Measurements from ENCODE around the gene ARMC6. TPM values are rescaled to one million over a fixed set of nuclear protein-coding genes. Genes with fewer than 3 reads are reported as not detected.

Gene ARMC6
- total RNA-seq, 6 experiments from 2014 or later = 30.2 to 41.7 (median 32.5) TPM

GRCh38 chr19:19039901-19040300, 6.5 kb downstream of the ARMC6 start:
- Mint-ChIP-seq H3K36me3 (ENCODE audit: low read depth) (peaks cover 33% of the 10 kb centered on the region; the same call in 1 of the 2 replicates), H3K9me3 (no peaks in the 10 kb centered on the region)
- TF ChIP-seq CTCF (IDR thresholded peaks at IDR 0.05) = no peak

GRCh38 chr19:19040417-19040816, 7.0 kb downstream of the ARMC6 start:
- Mint-ChIP-seq H3K4me1 (ENCODE audit: low read depth) (peaks cover 18% of the 10 kb centered on the region), H3K4me3 (no peak overlapping the region), H3K36me3 (ENCODE audit: low read depth) (peaks cover 33% of the 10 kb centered on the region; the same call in 1 of the 2 replicates), H3K27ac (peak overlapping the region; percentile 47), H3K27me3 (ENCODE audit: insufficient read depth) (no peaks in the 10 kb centered on the region), H3K9me3 (no peaks in the 10 kb centered on the region)
- peak; percentile 55 for DNase-seq
- TF ChIP-seq CTCF (IDR thresholded peaks at IDR 0.05) = no peak

More at GRCh38 chr19:19039901-19040300, 6.5 kb downstream of the ARMC6 start:
- DNase-seq = no peak
- Mint-ChIP-seq H3K4me3 (no peak overlapping the region), H3K27ac (no peak overlapping the region), H3K27me3 (ENCODE audit: insufficient read depth) (no peaks in the 10 kb centered on the region), H3K4me1 (ENCODE audit: low read depth) (peaks cover 21% of the 10 kb centered on the region)

- no peaks in the 10 kb centered on the region for H3K27me3 Mint-ChIP-seq (ENCODE audit: insufficient read depth)
- peaks cover 23% of the 10 kb centered on the region for H3K36me3 Mint-ChIP-seq (ENCODE audit: low read depth)
- no peak for TF ChIP-seq CTCF (IDR thresholded peaks at IDR 0.05)
- no peak for DNase-seq
- no peak overlapping the region for H3K4me3 Mint-ChIP-seq
- no peaks in the 10 kb centered on the region for H3K9me3 Mint-ChIP-seq
- H3K27ac Mint-ChIP-seq = no peak overlapping the region
- peaks cover 13% of the 10 kb centered on the region for H3K4me1 Mint-ChIP-seq (ENCODE audit: low read depth)
Measured at GRCh38 chr19:19042732-19043280, 9.4 kb downstream of the ARMC6 start.

- Mint-ChIP-seq H3K4me1 (ENCODE audit: low read depth) (peaks cover 13% of the 10 kb centered on the region), H3K27me3 (ENCODE audit: insufficient read depth) (no peaks in the 10 kb centered on the region), H3K27ac (no peak overlapping the region), H3K9me3 (no peaks in the 10 kb centered on the region), H3K36me3 (ENCODE audit: low read depth) (peaks cover 23% of the 10 kb centered on the region), H3K4me3 (no peak overlapping the region)
- no peak for DNase-seq
- no peak for TF ChIP-seq CTCF (IDR thresholded peaks at IDR 0.05)
Measured at GRCh38 chr19:19043481-19043880, 10.1 kb downstream of the ARMC6 start.

- Mint-ChIP-seq H3K27ac (no peak overlapping the region), H3K9me3 (no peaks in the 10 kb centered on the region), H3K4me1 (ENCODE audit: low read depth) (peaks cover 13% of the 10 kb centered on the region), H3K36me3 (ENCODE audit: low read depth) (peaks cover 23% of the 10 kb centered on the region), H3K4me3 (no peak overlapping the region), H3K27me3 (ENCODE audit: insufficient read depth) (no peaks in the 10 kb centered on the region)
- DNase-seq = no peak
- TF ChIP-seq CTCF (IDR thresholded peaks at IDR 0.05) = no peak
Measured at GRCh38 chr19:19043881-19044280, 10.5 kb downstream of the ARMC6 start.

Measured in HFFc6 (cell line).